ENCODE measurements around the gene GGT6. TPM values are rescaled to one million over a fixed set of nuclear protein-coding genes. Genes with fewer than 3 reads are reported as not detected.
A peak's percentile ranks its signal among the peaks of the same experiment; 100 is the strongest.

Gene GGT6
- polyA plus RNA-seq = 0.69 to 1.4 TPM (median 0.93 TPM) in 3 replicates
- 5.4 TPM for polyA plus RNA-seq (2011; ENCODE audit: low read depth)
- polyA plus RNA-seq (2011; cell fraction: cytosol; rRNA removed) = 0.66 and 0.68 TPM in 2 replicates
- polyA plus RNA-seq (2011; cell fraction: nucleus; rRNA removed) = 1.7 TPM in 2 replicates
- polyA plus RNA-seq (2012; ENCODE audit: low replicate concordance) = 0.71 and 11.8 TPM in 2 replicates
- polyA minus RNA-seq = 0.69 to 1.1 TPM (median 0.90 TPM) in 3 replicates
- 1.9 TPM for polyA minus RNA-seq (2011; cell fraction: cytosol; rRNA and poly(A)+ RNA removed)
- polyA minus RNA-seq (2011; cell fraction: nucleus; rRNA and poly(A)+ RNA removed) = 2.9 and 3.0 TPM in 2 replicates

GRCh38 chr17:4560421-4560820 is at the start of gene GGT6:
TSS of gene GGT6 (minus strand) at chr17:4560577. CDS start at chr17:4560521, 56 bp downstream.
- H3K36me3 ChIP-seq (ENCODE audit: control insufficient read depth in 2 of 2, extremely low read depth in 1 of 2, insufficient read depth in 2 of 2, low read length in 2 of 2) = no peaks in the 10 kb centered on the region
- FAIRE-seq (no peak), DNase-seq (ENCODE audit: low read depth, low spot score) (no peak)
- no peak for TF ChIP-seq EZH2 (IDR thresholded peaks at IDR 0.05; ENCODE audit: low read length)
- no peak for TF ChIP-seq CTCF (optimal IDR thresholded peaks at IDR 0.05 in 1 of 3, IDR thresholded peaks at IDR 0.05 in 1 of 3, conservative IDR thresholded peaks at IDR 0.05 in 1 of 3; ENCODE audit: extremely low read depth in 1 of 3, insufficient read depth in 2 of 3, low read length in 3 of 3)
- H3K27ac ChIP-seq (ENCODE audit: control insufficient read depth, insufficient read depth, low read length) = no peak within 1 kb of the TSS
- no peaks in the 10 kb centered on the region for H3K9me3 ChIP-seq (ENCODE audit: control insufficient read depth, low read depth, low read length)
- no peaks in the 10 kb centered on the region for H3K9me1 ChIP-seq (ENCODE audit: control insufficient read depth, extremely low read depth, insufficient read depth, low read length)
- H2AFZ ChIP-seq (ENCODE audit: control insufficient read depth, low read length) = peak within 1 kb of the TSS; percentile 31
- no peaks in the 10 kb centered on the region for H3K79me2 ChIP-seq (ENCODE audit: control insufficient read depth, insufficient read depth, low read length)
- no peaks in the 10 kb centered on the region for H3K27me3 ChIP-seq (ENCODE audit: control insufficient read depth, extremely low read depth, insufficient read depth, low read length)
- peak within 1 kb of the TSS; percentile 39 for H3K4me2 ChIP-seq (ENCODE audit: control insufficient read depth, extremely low read depth, insufficient read depth, low read depth, low read length)
- peak within 1 kb of the TSS in 1 of 3 experiments; percentile 10 for H3K4me3 ChIP-seq (ENCODE audit: control insufficient read depth in 2 of 3, extremely low read depth in 1 of 3, insufficient read depth in 2 of 3, low read depth in 1 of 3, low read length in 3 of 3)
- dilution Hi-C loops (cut with MboI; ENCODE audit: extremely low pct_ligation_motif_present, low sequenced_read_pairs) = no loop called here
- peak within 1 kb of the TSS; percentile 2 for H3K9ac ChIP-seq (ENCODE audit: control insufficient read depth, extremely low read depth, insufficient read depth, low read length)
- H3K4me1 ChIP-seq (ENCODE audit: control insufficient read depth, extremely low read depth, insufficient read depth, low read length) = peaks cover 24% of the 10 kb centered on the region
- no peaks in the 10 kb centered on the region for H4K20me1 ChIP-seq (ENCODE audit: control insufficient read depth, extremely low read depth, insufficient read depth, low read length)

- H3K4me1 ChIP-seq (ENCODE audit: control insufficient read depth, extremely low read depth, insufficient read depth, low read length) = no peaks in the 10 kb centered on the region
- H3K79me2 ChIP-seq (ENCODE audit: control insufficient read depth, insufficient read depth, low read length) = no peaks in the 10 kb centered on the region
- H3K9me1 ChIP-seq (ENCODE audit: control insufficient read depth, extremely low read depth, insufficient read depth, low read length) = no peaks in the 10 kb centered on the region
- H4K20me1 ChIP-seq (ENCODE audit: control insufficient read depth, extremely low read depth, insufficient read depth, low read length) = no peaks in the 10 kb centered on the region
- TF ChIP-seq CTCF (optimal IDR thresholded peaks at IDR 0.05 in 1 of 3, IDR thresholded peaks at IDR 0.05 in 1 of 3, conservative IDR thresholded peaks at IDR 0.05 in 1 of 3; ENCODE audit: extremely low read depth in 1 of 3, insufficient read depth in 2 of 3, low read length in 3 of 3) = no peak
- no peak for TF ChIP-seq EZH2 (IDR thresholded peaks at IDR 0.05; ENCODE audit: low read length)
- H3K27ac ChIP-seq (ENCODE audit: control insufficient read depth, insufficient read depth, low read length) = no peak overlapping the region
- DNase-seq (ENCODE audit: low read depth, low spot score) (no peak), FAIRE-seq (no peak)
- H3K36me3 ChIP-seq (ENCODE audit: control insufficient read depth in 2 of 2, extremely low read depth in 1 of 2, insufficient read depth in 2 of 2, low read length in 2 of 2) = no peaks in the 10 kb centered on the region
- H3K9ac ChIP-seq (ENCODE audit: control insufficient read depth, extremely low read depth, insufficient read depth, low read length) = no peak overlapping the region
- H2AFZ ChIP-seq (ENCODE audit: control insufficient read depth, low read length) = no peak overlapping the region
- no peak overlapping the region for H3K4me3 ChIP-seq (ENCODE audit: control insufficient read depth in 2 of 3, extremely low read depth in 1 of 3, insufficient read depth in 2 of 3, low read depth in 1 of 3, low read length in 3 of 3)
- no peak overlapping the region for H3K4me2 ChIP-seq (ENCODE audit: control insufficient read depth, extremely low read depth, insufficient read depth, low read depth, low read length)
- dilution Hi-C loops (cut with MboI; ENCODE audit: extremely low pct_ligation_motif_present, low sequenced_read_pairs) = no loop called here
- peaks cover 13% of the 10 kb centered on the region for H3K27me3 ChIP-seq (ENCODE audit: control insufficient read depth, extremely low read depth, insufficient read depth, low read length)
- no peaks in the 10 kb centered on the region for H3K9me3 ChIP-seq (ENCODE audit: control insufficient read depth, low read depth, low read length)
These were observed 49.8 kb upstream of the GGT6 start for GRCh38 chr17:4610162-4610561.

All from keratinocyte (primary cell).